IMR-90 (cell line): ENCODE measurements around the gene SLC31A1. TPM values are rescaled to one million over a fixed set of nuclear protein-coding genes. Genes with fewer than 3 reads are reported as not detected.

ENCODE experiments used
- ATAC-seq: fragments of 200-7000 bp; cut with Tn5 transposase; 2 replicates; pipeline ENCODE4 v1.9.1; 2020; ENCODE audit warnings: low read depth, mild to moderate bottlenecking, moderate library complexity
- BruUV-seq: library from RNA; stranded (reverse); fragments of 400-500 nt; replicated peaks from 2 replicates; lab custom pipeline; 2021; lab: Mats Ljungman, UMichigan
- CTCF ChIA-PET: fragments of 300-600 bp; formaldehyde crosslinking; extraction: SDS; loops from one replicate; lab custom pipeline; 2021; ENCODE audit warnings: antibody characterized with exemption; lab: Yijun Ruan, JAX
- POLR2A ChIA-PET: fragments of 300-600 bp; sonication (Branson Sonifier 250); formaldehyde crosslinking; loops from one replicate; lab custom pipeline; 2022; ENCODE audit warnings: antibody characterized with exemption; ENCODE audit not compliant: unreplicated experiment; lab: Charles Lee
- DNase-seq: peaks from one replicate; pipeline ENCODE4 v3.0.0; 2013
- H2AFZ ChIP-seq: replicated peaks from 2 replicates; pipeline ENCODE3; 2013; ENCODE audit warnings: low read length, mild to moderate bottlenecking; ENCODE audit not compliant: poor library complexity
- H2AK5ac ChIP-seq: 2 replicates; pipeline ENCODE4 v1.6.1; 2013; ENCODE audit warnings: low read depth, low read length, inconsistent platforms
- H2AK9ac ChIP-seq: replicated peaks from 2 replicates; pipeline ENCODE3; 2013; ENCODE audit warnings: mild to moderate bottlenecking, low read depth, low read length, moderate library complexity; ENCODE audit not compliant: poor library complexity
- H2BK120ac ChIP-seq: 2 replicates; pipeline ENCODE4 v1.6.1; 2013; ENCODE audit warnings: low read depth, low read length, inconsistent platforms
- H2BK15ac ChIP-seq: 3 replicates; pipeline ENCODE4 v1.6.1; 2013; ENCODE audit warnings: low read depth, low read length, inconsistent platforms
- H2BK20ac ChIP-seq: 2 replicates; pipeline ENCODE4 v1.6.1; 2013; ENCODE audit warnings: low read depth, mild to moderate bottlenecking, inconsistent platforms, low read length, moderate library complexity
- H2BK5ac ChIP-seq: 2 replicates; pipeline ENCODE4 v1.6.1; 2013; ENCODE audit warnings: mild to moderate bottlenecking, low read depth, low read length, inconsistent platforms; ENCODE audit not compliant: poor library complexity, severe bottlenecking
- H3K14ac ChIP-seq: replicated peaks from 2 replicates; pipeline ENCODE4 v1.6.1; 2013; ENCODE audit warnings: low read depth, low read length, inconsistent platforms
- H3K18ac ChIP-seq: 2 replicates; pipeline ENCODE4 v1.6.1; 2013; ENCODE audit warnings: low read depth, low read length, control low read depth
- H3K23ac ChIP-seq: 2 replicates; pipeline ENCODE4 v1.6.1; 2013; ENCODE audit warnings: low read depth, low read length, inconsistent platforms
- H3K27ac ChIP-seq: 2 replicates; pipeline ENCODE4 v1.5.1; 2013; ENCODE audit warnings: mild to moderate bottlenecking, control low read depth, low read length; ENCODE audit not compliant: insufficient read depth
- H3K27me3 ChIP-seq: 2 replicates; pipeline ENCODE4 v1.6.1; 2013; ENCODE audit warnings: low read length; ENCODE audit not compliant: control insufficient read depth, insufficient read depth
- H3K36me3 ChIP-seq: 2 replicates; pipeline ENCODE4 v1.6.1; 2013; ENCODE audit warnings: low read length, mixed read lengths; ENCODE audit not compliant: control insufficient read depth, insufficient read depth
- H3K4ac ChIP-seq: 2 replicates; pipeline ENCODE4 v1.6.1; 2013; ENCODE audit warnings: low read depth, low read length, inconsistent platforms
- H3K4me1 ChIP-seq: 2 replicates; pipeline ENCODE4 v1.6.1; 2013; ENCODE audit warnings: low read length, mixed read lengths; ENCODE audit not compliant: control insufficient read depth, insufficient read depth
- H3K4me2 ChIP-seq: 2 replicates; pipeline ENCODE4 v1.6.1; 2013; ENCODE audit warnings: low read depth, mild to moderate bottlenecking, control low read depth, low read length, moderate library complexity
- H3K4me3 ChIP-seq: 2 replicates; pipeline ENCODE4 v1.5.1; 2013; ENCODE audit warnings: low read depth, mild to moderate bottlenecking, control low read depth, low read length, moderate library complexity; ENCODE audit not compliant: insufficient read depth
- H3K56ac ChIP-seq: 2 replicates; pipeline ENCODE4 v1.6.1; 2013; ENCODE audit warnings: low read length, inconsistent platforms; ENCODE audit not compliant: insufficient read depth; ENCODE audit errors: extremely low read depth
- H3K79me1 ChIP-seq, 2 experiments: 2 replicates each; pipeline ENCODE4 v1.6.1; 2013; ENCODE audit warnings: low read length in 2 of 2, inconsistent platforms in 1 of 2, low read depth in 1 of 2
- H3K9ac ChIP-seq: 2 replicates; pipeline ENCODE4 v1.6.1; 2013; ENCODE audit warnings: low read depth, low read length, control low read depth
- H3K9me1 ChIP-seq: 2 replicates; pipeline ENCODE4 v1.6.1; 2013; ENCODE audit warnings: low read length, inconsistent platforms; ENCODE audit not compliant: insufficient read depth
- H3K9me3 ChIP-seq: 2 replicates; pipeline ENCODE4 v1.6.1; 2013; ENCODE audit warnings: low read length; ENCODE audit not compliant: control insufficient read depth, insufficient read depth
- H4K20me1 ChIP-seq: 2 replicates; pipeline ENCODE4 v1.6.1; 2013; ENCODE audit warnings: low read length, inconsistent platforms; ENCODE audit not compliant: insufficient read depth
- H4K5ac ChIP-seq: 2 replicates; pipeline ENCODE4 v1.6.1; 2013; ENCODE audit warnings: mild to moderate bottlenecking, low read depth, low read length, control low read depth
- H4K8ac ChIP-seq, 2 experiments: 2 replicates each; pipeline ENCODE4 v1.6.1; 2013; ENCODE audit warnings: low read depth in 2 of 2, low read length in 2 of 2, control low read depth in 1 of 2, inconsistent platforms in 1 of 2
- H4K91ac ChIP-seq: 2 replicates; pipeline ENCODE4 v1.6.1; 2013; ENCODE audit warnings: low read depth, low read length, inconsistent platforms; ENCODE audit not compliant: insufficient read depth
- CEBPB ChIP-seq: IDR thresholded peaks from 2 replicates; pipeline ENCODE4 v1.6.1; 2012; ENCODE audit warnings: low read depth, low read length, improper control_type of control experiment
- CHD1 ChIP-seq: IDR thresholded peaks from 2 replicates; pipeline ENCODE4 v1.6.1; 2012; ENCODE audit warnings: low read depth, low read length, improper control_type of control experiment
- CTCF ChIP-seq: conservative IDR thresholded peaks from 2 replicates; pipeline ENCODE4 v1.5.1; 2012; ENCODE audit warnings: mild to moderate bottlenecking, low read depth, low read length, improper control_type of control experiment
- MXI1 ChIP-seq: IDR thresholded peaks from 2 replicates; pipeline ENCODE4 v1.6.1; 2012; ENCODE audit warnings: low read depth, mild to moderate bottlenecking, low read length, moderate library complexity, borderline replicate concordance
- POLR2A ChIP-seq: IDR thresholded peaks from 2 replicates; pipeline ENCODE4 v1.6.1; 2012; ENCODE audit warnings: mild to moderate bottlenecking, low read depth, low read length
- RFX5 ChIP-seq: IDR thresholded peaks from 2 replicates; pipeline ENCODE4 v1.8.0; 2012; ENCODE audit warnings: low read depth, mild to moderate bottlenecking, low read length, moderate library complexity
- SMC3 ChIP-seq: fragments of 150-350 bp; IDR thresholded peaks from 2 replicates; pipeline ENCODE4 v1.6.1; 2016; ENCODE audit warnings: low read depth, mild to moderate bottlenecking, antibody characterized with exemption, low read length, moderate library complexity
- USF2 ChIP-seq: fragments of 150-350 bp; IDR thresholded peaks from 2 replicates; pipeline ENCODE4 v1.6.1; 2017; ENCODE audit warnings: mild to moderate bottlenecking, antibody characterized with exemption, low read length, low read depth
- WGBS, 2 experiments: methylation state at CpG; one replicate each; pipeline versions ENCODE4 v1.1.5 to v1.1.7; 2013; ENCODE audit warnings: missing lambda C conversion rate in 2 of 2; ENCODE audit not compliant: insufficient read length in 1 of 2; ENCODE audit errors: extremely low coverage in 2 of 2; 5-methylcytosine and 5-hydroxymethylcytosine counted together
- dilution Hi-C: fragments of 300-500 bp; cut with HindIII; formaldehyde crosslinking; loops from one replicate; pipeline ENCODE4 v1.14.3; 2018; ENCODE audit warnings: low sequenced_read_pairs; ENCODE audit not compliant: unreplicated experiment
- in situ Hi-C: fragments of 300-500 bp; cut with MboI; formaldehyde crosslinking; loops from 3 replicates; pipeline ENCODE4 v1.14.3; 2019; ENCODE audit warnings: low sequenced_read_pairs, inconsistent platforms, mixed read lengths
- intact Hi-C: fragments of 100-400 bp; cut with micrococcal nuclease; formaldehyde crosslinking; loops from 2 replicates; pipeline ENCODE4 v1.10.0; 2022
- polyA plus RNA-seq, 3 experiments: library from polyadenylated mRNA; depleted of rRNA; stranded (reverse); fragments of >200 nt; gene quantifications; 2 replicates each; pipeline ENCODE4 v1.2.3, GENCODE V29; 2012; ENCODE audit warnings: low replicate concordance in 1 of 3
- total RNA-seq: library from RNA; depleted of rRNA; stranded (reverse); fragments of >200 nt; gene quantifications from 2 replicates; pipeline ENCODE4 v1.2.3, GENCODE V29; 2012

The SLC31A1 gene
- total and polyA plus RNA-seq, 2 of the 4 experiments (the other 2 are of a cell fraction) = 17.9 to 23.3 TPM

- dilution Hi-C loops = no loop called here
- Histone ChIP-seq H2BK20ac (no peak overlapping the region), H3K23ac (no peak overlapping the region), H2AK9ac (no peak overlapping the region), H3K4ac (no peak overlapping the region), H2BK15ac (no peak overlapping the region), H3K4me1 (no peaks in the 10 kb centered on the region), H4K20me1 (peaks cover 8% of the 10 kb centered on the region; the same call in 1 of the 2 replicates), H4K5ac (no peak overlapping the region), H3K14ac (no peak overlapping the region), H3K27ac (no peak overlapping the region), H3K18ac (no peak overlapping the region), H3K79me1 (peaks cover 4 to 27% of the 10 kb centered on the region in 2 experiments; a peak in 3 of 4 replicates), H3K9me1 (peaks cover 3% of the 10 kb centered on the region; the same call in 1 of the 2 replicates), H3K9me3 (peaks cover 2% of the 10 kb centered on the region; the same call in 1 of the 2 replicates), H4K8ac (no peak overlapping the region), H3K4me3 (no peak overlapping the region), H2BK120ac (no peak overlapping the region), H4K91ac (no peak overlapping the region), H2BK5ac (no peak overlapping the region), H3K9ac (no peak overlapping the region), H2AFZ (no peak overlapping the region), H3K27me3 (no peaks in the 10 kb centered on the region), H2AK5ac (no peak overlapping the region), H3K4me2 (no peak overlapping the region), H3K36me3 (peaks cover 15% of the 10 kb centered on the region), H3K56ac (no peak overlapping the region)
- DNase-seq (no peak), ATAC-seq (no peak)
- no TSS peak for BruUV-seq
- POLR2A ChIA-PET = no interaction called here
- CTCF ChIA-PET = no interaction called here
- WGBS, 2 experiments = no CpG with 5 or more reads among the region's 1 CpG
- intact Hi-C loops = no loop called here
- TF ChIP-seq SMC3 (no peak), MXI1 (no peak), CEBPB (no peak), RFX5 (no peak), CHD1 (no peak), USF2 (no peak), POLR2A (no peak), CTCF (no peak)
- in situ Hi-C loops = no loop called here
Observed at GRCh38 chr9:113254991-113255390, 33.6 kb downstream of the SLC31A1 start.
